Measurements from ENCODE around the gene ACTL6B. TPM values are rescaled to one million over a fixed set of nuclear protein-coding genes. Genes with fewer than 3 reads are reported as not detected.
A peak's percentile ranks its signal among the peaks of the same experiment; 100 is the strongest.

The ACTL6B gene
- total and polyA plus RNA-seq, 2 of the 13 experiments (the other 11 are each of a cell fraction or from before 2014, with no cell fraction given): not detected

DNA sequence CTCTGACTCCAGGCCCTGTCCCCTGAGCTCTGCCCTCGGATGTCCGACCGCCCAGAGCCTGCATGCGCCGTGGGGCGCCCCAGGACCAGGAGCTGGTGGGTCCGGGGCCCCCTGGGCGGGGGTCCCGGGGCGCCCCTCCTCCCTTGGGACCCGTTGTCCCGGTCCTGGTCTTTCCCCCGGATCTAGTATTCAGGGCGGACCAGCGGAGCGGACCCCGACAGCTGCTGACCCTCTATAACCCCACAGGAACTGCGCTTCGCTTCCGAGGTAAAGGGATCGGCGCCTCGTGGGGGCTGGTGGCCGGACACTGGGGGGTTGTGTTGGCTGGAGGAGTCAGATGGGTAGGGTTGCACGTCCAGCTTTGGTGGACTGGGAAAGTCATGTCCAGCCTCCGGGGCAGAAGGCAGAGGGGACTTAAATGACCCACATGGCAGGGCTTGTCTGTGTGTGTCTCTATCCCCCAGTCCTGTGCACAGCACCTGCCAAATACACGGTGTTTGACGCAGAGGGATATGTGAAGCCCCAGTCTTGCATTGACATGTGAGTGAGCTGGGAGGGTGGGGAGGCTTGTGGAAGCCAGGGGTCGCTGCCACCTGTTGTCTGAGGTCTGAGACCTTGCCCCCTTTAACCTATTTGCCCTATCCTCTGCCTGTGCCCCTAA, 43.4 kb downstream of the ACTL6B start (continued):
- TF ChIP-seq, protein P1, sequence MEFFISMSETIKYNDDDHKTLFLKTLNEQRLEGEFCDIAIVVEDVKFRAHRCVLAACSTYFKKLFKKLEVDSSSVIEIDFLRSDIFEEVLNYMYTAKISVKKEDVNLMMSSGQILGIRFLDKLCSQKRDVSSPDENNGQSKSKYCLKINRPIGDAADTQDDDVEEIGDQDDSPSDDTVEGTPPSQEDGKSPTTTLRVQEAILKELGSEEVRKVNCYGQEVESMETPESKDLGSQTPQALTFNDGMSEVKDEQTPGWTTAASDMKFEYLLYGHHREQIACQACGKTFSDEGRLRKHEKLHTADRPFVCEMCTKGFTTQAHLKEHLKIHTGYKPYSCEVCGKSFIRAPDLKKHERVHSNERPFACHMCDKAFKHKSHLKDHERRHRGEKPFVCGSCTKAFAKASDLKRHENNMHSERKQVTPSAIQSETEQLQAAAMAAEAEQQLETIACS (CRISPR knock-in tag; IDR thresholded peaks at IDR 0.05): no peak
- no peak for TF ChIP-seq ZKSCAN5 (CRISPR knock-in tag; IDR thresholded peaks at IDR 0.05)
- no peak for TF ChIP-seq ZNF772 (CRISPR knock-in tag; IDR thresholded peaks at IDR 0.05)
- TF ChIP-seq ZNF839 (CRISPR knock-in tag; IDR thresholded peaks at IDR 0.05; ENCODE audit: borderline replicate concordance): 0 out of 2 replicates have a peak, but pooled peaks have one; percentile 63
- no peak for TF ChIP-seq ZNF782 (CRISPR knock-in tag; IDR thresholded peaks at IDR 0.05; ENCODE audit: borderline replicate concordance)
- no peak for TF ChIP-seq SMARCE1 (IDR thresholded peaks at IDR 0.05; ENCODE audit: borderline replicate concordance)
- peak; percentile 38; the same call in 1 of the 2 replicates for TF ChIP-seq NR2F6 (IDR thresholded peaks at IDR 0.05)
- peak; percentile 37; the same call in 1 of the 2 replicates for TF ChIP-seq NR2F6 (CRISPR knock-in tag; IDR thresholded peaks at IDR 0.05)
- TF ChIP-seq ARID3A (IDR thresholded peaks at IDR 0.05; ENCODE audit: low read depth, low read length): no peak
- TF ChIP-seq CAMTA2 (CRISPR knock-in tag; IDR thresholded peaks at IDR 0.05; ENCODE audit: borderline replicate concordance): 0 out of 2 replicates have a peak, but pooled peaks have one; percentile 61
- TF ChIP-seq ARNT2 (CRISPR knock-in tag; IDR thresholded peaks at IDR 0.05; ENCODE audit: low read depth): no peak
- TF ChIP-seq GATA4 (IDR thresholded peaks at IDR 0.05; ENCODE audit: borderline replicate concordance, low read depth): no peak
- 0 out of 2 replicates have a peak, but pooled peaks have one; percentile 68 for TF ChIP-seq ZNF850 (CRISPR knock-in tag; conservative IDR thresholded peaks at IDR 0.05)
- TF ChIP-seq, protein P2, sequence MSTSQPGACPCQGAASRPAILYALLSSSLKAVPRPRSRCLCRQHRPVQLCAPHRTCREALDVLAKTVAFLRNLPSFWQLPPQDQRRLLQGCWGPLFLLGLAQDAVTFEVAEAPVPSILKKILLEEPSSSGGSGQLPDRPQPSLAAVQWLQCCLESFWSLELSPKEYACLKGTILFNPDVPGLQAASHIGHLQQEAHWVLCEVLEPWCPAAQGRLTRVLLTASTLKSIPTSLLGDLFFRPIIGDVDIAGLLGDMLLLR (CRISPR knock-in tag; IDR thresholded peaks at IDR 0.05): 0 out of 2 replicates have a peak, but pooled peaks have one; percentile 35
- TF ChIP-seq FOXA1 (IDR thresholded peaks at IDR 0.05): no peak
- TF ChIP-seq FOXA1 (CRISPR knock-in tag; IDR thresholded peaks at IDR 0.05): no peak
- no peak for TF ChIP-seq ZNF558 (CRISPR knock-in tag; IDR thresholded peaks at IDR 0.05; ENCODE audit: borderline replicate concordance)
- TF ChIP-seq, protein P3, sequence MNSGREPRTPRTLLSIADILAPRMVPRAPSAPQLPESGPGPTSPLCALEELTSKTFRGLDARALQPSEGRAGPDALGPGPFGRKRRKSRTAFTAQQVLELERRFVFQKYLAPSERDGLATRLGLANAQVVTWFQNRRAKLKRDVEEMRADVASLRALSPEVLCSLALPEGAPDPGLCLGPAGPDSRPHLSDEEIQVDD (CRISPR knock-in tag; IDR thresholded peaks at IDR 0.05; ENCODE audit: borderline replicate concordance): no peak
- no peak for TF ChIP-seq MTA1 (CRISPR knock-in tag; IDR thresholded peaks at IDR 0.05; ENCODE audit: borderline replicate concordance)
- no peak; the same call in 1 of the 2 replicates for TF ChIP-seq ZFP82 (CRISPR knock-in tag; IDR thresholded peaks at IDR 0.05; ENCODE audit: borderline replicate concordance)
- no peak for TF ChIP-seq FIP1L1 (IDR thresholded peaks at IDR 0.05; ENCODE audit: borderline replicate concordance, insufficient read depth, low read depth, low read length)
